ENCODE measurements around the gene MGRN1.
A peak's percentile ranks its signal among the peaks of the same experiment; 100 is the strongest.

The MGRN1 gene

DNA sequence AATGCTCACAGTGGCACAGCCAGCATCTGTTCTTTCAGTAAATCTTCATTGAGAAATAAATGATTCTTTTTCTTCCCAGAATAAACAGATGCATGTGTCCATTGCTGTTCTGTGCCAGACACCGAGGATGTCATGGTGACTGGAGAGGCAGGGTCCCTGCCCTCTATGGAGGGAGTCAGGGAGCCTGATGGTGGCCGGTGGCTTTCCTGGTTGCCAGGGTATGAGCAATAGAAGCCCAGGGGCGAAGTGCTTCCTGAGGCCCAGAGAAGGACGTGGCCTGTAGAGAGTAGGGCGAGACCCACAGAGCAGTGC lies 38.8 kb downstream of the MGRN1 start:
- TF ChIP-seq CTCF (IDR thresholded peaks at IDR 0.05; ENCODE audit: low read depth, low read length): no peak
- in situ Hi-C loops (cut with HindIII; ENCODE audit: low sequenced_read_pairs): no loop called here

DNA sequence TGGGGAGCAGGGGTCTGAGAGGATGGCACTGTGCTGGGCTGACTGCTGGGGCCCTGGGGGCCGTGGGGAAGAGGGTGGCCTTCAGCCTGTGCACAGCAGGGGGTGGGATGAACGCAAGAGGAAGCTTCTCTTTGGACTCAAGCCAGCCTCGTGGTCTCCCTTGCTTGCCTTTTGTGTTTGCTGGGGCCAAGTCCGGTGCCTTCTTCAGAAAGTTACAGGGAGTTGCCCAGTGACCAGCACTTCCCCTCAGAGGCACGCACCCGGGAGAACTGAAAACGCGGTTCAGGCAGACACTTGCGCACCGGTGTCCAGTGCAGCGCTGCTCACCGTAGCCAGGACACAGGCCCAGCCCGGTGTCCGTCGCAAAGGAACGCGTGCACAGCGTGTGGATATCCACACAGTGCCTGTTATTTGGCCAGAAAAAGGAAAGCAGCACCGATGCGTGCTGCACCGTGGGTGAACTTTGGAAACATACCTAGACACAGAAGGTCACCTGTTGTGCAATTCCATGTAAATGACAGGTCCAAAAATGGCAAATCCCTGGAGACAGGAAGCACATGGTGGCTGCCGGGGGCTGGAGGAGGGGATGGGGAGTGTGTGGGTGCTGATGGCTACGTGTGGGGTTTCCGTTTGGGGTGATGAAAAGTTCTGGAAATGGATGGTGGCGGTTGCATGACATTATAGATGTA lies 39.3 kb downstream of the MGRN1 start:
- TF ChIP-seq CTCF (IDR thresholded peaks at IDR 0.05; ENCODE audit: low read depth, low read length): no peak
- H3K4me3 ChIP-seq (ENCODE audit: low read depth, low read length): no peak overlapping the region
- in situ Hi-C loops (cut with HindIII; ENCODE audit: low sequenced_read_pairs): no loop called here
- peak; percentile 17 for DNase-seq (ENCODE audit: low read depth, low spot score)

More for the DNA sequence above, 38.8 kb downstream of the MGRN1 start:
- H3K4me3 ChIP-seq (ENCODE audit: low read depth, low read length): no peak overlapping the region
- DNase-seq (ENCODE audit: low read depth, low spot score): no peak

- no peak for DNase-seq (ENCODE audit: low read depth, low spot score)
- in situ Hi-C loops (cut with HindIII; ENCODE audit: low sequenced_read_pairs): no loop called here
- H3K4me3 ChIP-seq (ENCODE audit: low read depth, low read length): no peak overlapping the region
- no peak for TF ChIP-seq CTCF (IDR thresholded peaks at IDR 0.05; ENCODE audit: low read depth, low read length)
These were observed 40.2 kb downstream of the MGRN1 start for GRCh38 chr16:4664538-4665418.

- TF ChIP-seq CTCF (IDR thresholded peaks at IDR 0.05; ENCODE audit: low read depth, low read length): no peak
- in situ Hi-C loops (cut with HindIII; ENCODE audit: low sequenced_read_pairs): no loop called here
- no peak overlapping the region for H3K4me3 ChIP-seq (ENCODE audit: low read depth, low read length)
- DNase-seq (ENCODE audit: low read depth, low spot score): no peak
These were observed 42.0 kb downstream of the MGRN1 start for GRCh38 chr16:4666537-4667202.

GRCh38 chr16:4667203-4667963 lies 42.8 kb downstream of the MGRN1 start:
- in situ Hi-C loops (cut with HindIII; ENCODE audit: low sequenced_read_pairs): no loop called here
- DNase-seq (ENCODE audit: low read depth, low spot score): no peak
- no peak for TF ChIP-seq CTCF (IDR thresholded peaks at IDR 0.05; ENCODE audit: low read depth, low read length)
- H3K4me3 ChIP-seq (ENCODE audit: low read depth, low read length): no peak overlapping the region

- no peak for DNase-seq (ENCODE audit: low read depth, low spot score)
- in situ Hi-C loops (cut with HindIII; ENCODE audit: low sequenced_read_pairs): no loop called here
- TF ChIP-seq CTCF (IDR thresholded peaks at IDR 0.05; ENCODE audit: low read depth, low read length): no peak
- no peak overlapping the region for H3K4me3 ChIP-seq (ENCODE audit: low read depth, low read length)
These were observed 43.8 kb downstream of the MGRN1 start for GRCh38 chr16:4668313-4668960.

Data from astrocyte of the spinal cord (primary cell).